Measurements from ENCODE around the gene DZIP3.

The DZIP3 gene

DNA sequence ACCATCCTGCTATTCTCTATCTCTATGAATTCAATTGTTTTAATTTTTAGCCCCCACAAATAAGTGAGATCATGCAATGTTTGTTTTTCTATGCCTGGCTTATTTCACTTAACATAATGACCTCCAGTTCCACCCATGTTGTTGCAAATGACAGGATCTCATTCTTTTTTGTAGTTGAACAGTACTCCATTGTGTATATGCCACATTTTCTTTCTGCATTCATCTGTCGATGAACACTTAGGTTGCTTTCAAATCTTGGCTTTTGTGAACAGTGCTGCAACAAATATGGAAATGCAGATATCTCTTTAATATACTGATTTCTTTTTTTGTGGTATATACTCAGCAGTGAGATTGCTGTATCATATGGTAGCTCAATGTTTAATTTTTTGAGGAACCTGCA lies 108.9 kb downstream of the DZIP3 start:
- DNase-seq = no peak

DNA sequence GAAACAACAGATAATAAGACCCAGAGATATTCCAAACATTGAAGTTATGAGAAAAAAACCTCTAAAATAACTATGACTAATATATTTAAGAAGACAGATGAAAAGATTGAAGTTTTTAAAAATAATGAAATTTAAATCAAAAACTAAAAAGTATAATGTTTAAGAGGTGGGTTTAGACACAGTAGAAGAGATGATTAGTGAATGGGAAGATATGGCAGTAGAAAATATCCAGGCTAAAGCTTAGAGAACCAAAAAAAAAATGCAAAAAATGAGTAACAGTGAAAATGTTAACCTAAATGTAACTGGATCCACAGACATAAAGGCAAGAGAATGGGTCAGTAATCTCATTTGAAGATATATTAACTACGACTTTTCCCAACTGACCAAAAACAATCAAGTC lies 115.5 kb downstream of the DZIP3 start:
- DNase-seq = no peak

DNA sequence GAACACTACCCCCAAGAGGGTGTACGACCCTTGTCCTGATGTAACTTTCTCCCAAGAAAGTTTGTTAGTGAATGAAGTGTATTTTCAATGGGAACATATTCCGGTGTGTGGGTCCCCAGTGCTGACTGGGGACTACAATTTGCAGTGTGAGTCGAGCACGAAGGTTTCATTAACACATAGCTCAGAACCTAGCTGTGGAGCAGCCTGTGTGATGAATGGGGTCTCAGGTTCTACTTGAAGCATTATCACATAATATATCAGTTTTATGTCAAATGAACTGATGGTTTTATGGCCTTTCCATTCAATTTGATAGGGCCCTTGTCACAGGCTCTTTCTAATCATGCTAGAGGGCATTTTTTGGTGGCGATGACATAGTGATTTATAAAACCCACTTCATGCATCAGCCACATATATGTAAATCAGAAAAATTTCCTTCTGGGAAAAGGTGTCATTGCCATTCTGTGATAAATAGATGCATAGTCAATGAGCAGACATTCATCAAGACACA lies 123.5 kb downstream of the DZIP3 start:
- DNase-seq = no peak

DNA sequence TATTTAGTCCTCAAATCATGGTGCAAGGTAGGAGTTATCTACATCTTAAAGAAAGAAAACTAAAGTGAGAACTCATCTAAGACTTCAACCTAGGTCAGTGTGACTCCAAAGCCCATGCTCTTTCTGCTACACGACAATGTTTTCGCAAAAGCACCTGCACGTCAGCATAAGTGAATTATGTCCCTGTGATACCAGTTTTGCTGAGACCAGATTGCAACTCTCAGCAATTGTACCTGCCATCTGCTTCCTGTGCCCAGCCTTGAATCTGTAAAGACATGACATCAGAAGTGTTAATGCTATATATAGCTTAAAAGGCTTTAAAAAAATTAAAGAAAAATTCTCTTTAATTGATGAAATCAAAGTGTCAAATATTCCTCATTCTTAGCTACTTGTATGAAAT lies 124.3 kb downstream of the DZIP3 start:
- no peak for DNase-seq

DNA sequence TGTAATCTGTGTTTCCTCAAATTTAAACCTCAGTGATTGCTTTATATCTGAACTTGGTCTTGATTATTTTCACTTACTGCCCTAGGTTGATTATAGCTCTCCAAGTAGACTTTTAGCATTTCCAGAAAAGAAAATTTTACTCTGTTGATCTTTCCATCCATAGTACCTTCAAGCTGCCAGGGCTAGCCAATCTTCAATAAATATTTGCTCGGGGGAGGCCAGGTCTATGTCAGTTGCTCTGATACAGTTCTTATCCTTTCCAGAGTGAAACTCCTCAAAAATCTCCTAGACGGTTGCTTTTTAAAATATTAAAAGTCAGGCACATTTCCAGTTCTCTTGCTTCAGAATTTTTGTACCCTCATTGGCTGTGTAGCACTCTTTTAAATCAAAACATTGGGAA lies 128.9 kb downstream of the DZIP3 start:
- no peak for DNase-seq

DNA sequence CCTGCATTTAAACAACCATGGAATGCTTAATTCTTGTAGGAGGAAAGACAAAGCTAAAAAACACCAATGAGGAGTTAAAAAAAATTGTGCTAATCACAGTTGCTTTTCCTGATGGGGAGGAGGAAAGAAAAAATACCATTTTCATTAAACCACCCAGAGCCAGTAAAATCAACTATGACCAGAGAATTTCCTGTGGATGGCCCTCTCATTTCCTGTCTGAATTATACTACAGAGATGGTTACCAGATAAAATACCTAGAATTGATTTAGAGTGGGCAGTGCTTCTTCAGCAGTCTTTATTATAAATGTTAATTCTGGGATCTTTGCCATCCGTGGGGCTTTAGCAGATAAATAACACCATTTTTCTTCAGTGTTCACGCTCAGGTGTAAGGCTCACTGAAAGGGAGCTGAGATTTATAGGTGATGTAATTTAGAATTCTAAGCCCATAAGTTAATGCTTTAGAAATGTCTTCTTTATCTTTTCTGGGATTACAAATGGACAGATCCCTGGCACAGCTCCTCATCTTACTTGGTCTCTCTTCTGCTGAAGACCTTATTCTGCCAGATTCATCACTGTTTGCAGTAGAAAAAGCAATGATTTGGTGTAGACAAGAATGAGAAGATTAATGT lies 129.8 kb downstream of the DZIP3 start:
- DNase-seq = no peak

DNA sequence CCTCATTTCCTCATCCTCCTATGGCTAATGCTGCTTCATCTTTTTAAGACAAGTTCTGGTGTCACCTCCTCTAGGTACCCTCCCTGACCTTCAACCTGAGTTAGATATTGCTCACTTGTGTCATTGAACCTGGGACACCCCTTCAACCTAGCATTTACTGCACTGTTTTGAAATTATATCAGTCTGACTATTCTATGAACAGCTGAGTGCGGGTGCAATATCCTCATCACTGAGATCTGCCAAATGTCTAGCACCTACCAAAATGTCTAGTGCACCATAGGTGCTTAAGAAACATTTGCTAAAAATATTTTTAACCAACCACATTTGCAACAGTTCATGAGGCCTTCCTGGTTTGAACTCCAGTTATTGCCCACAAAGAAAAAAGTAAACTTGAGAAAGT lies 133.2 kb downstream of the DZIP3 start:
- no peak for DNase-seq

DNA sequence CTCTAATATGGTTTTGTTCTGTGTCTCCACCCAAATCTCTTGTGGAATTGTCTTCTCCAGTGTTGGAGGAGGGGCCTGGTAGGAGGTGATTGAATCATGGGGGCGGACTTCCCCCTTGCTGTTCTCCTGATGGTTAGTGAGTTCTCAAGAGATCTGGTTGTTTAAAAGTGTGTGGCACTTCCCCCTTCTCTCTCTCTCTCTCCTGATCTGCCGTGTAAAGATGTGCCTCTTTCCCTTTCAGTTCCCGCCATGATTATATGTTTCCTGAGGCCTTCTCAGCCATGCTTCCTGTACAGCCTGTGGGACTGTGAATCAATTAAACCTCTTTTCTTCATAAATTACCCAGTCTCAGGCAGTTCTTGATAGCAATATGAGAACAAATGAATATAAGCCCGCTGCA lies 134.6 kb downstream of the DZIP3 start:
- DNase-seq = no peak

DNA sequence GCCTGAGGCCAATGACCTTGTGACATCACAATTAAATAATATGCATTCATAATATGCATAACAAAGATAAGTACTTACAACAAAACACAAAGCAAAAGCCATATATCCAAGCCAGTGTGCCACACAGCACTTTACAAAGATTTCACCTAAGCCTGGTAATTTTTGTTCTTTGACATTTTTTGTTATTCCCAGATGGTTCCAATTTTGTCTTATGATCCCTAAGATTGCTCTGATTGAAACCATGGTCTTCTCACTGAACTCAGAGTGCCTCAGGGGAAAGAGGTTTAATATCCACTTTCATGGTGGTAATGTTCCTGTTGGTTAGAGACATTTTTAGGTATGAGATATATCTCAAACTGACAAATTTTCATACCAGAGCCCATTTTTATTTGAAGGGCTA lies 138.6 kb downstream of the DZIP3 start:
- no peak for DNase-seq

DNA sequence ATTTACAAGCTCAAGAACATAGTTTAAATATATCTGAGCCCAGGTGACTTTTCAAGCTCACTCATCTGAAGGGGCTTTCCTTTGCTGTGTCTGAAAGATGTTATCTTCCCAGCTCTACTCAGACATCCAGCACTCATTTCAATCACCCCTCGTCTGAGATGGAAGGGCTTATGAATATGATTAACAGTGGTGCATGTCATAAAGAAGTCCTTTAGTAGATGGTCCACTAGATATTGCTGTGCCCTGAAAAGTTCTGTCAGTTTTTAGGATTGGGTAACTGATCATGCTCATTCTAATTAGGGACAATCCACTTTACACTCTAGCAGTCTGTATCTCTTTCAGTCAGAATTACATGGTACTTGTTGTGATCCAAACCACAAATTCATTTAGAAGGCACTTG lies 139.4 kb downstream of the DZIP3 start:
- no peak for DNase-seq

DNA sequence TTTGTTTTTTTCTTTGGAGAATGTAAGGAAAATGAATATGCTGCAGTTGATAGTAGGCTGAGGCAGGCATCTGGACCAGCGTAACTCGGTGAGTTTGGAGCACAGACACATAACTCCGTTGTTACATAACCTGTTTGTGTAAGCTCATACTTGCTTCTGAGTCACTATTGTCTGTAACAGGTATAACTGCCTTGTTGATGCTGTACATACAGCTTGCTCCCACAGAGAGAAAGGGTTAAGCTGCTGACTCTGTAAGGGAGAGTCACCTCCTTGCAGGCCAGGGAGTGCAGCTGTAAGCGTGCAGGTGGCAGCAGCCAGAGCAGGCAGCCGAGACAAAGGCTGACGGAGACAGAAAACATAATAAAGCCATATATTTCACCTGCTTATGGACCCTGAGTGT lies 147.3 kb downstream of the DZIP3 start:
- DNase-seq = no peak

DNA sequence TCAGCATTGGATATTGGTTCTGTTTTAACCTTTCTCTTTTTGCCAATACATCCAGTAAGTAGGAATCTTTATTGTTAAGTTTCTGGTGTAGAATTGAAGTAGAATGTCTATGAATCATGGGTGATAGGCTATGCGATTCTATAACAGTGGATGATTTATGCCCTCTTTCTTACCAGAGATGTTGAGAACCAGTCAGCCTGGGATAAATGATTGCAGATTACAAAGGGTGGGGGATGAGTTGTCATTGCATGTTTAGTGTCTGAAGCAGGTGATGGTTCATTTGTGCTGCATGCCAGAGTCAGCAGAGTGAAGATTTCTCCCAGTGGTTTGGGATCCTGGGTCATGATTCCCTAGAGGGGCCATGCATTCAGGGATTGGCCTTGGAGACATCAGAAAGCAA lies 153.4 kb downstream of the DZIP3 start:
- DNase-seq = no peak

All from hematopoietic multipotent progenitor cell treated with erythropoietin and hydrocortisone succinate and interleukin-3 and kit ligand, for 8 days (in vitro differentiated cells).